Tibial nerve (tissue), 4 donors: ENCODE results near the gene ACAT2. TPM values are rescaled to one million over a fixed set of nuclear protein-coding genes. Genes with fewer than 3 reads are reported as not detected.
"Not testable (repeated sequence)": the region's sequence is repeated elsewhere in the genome, so short reads cannot be mapped to it uniquely, and the experiment has no call there.

Experiments used
- DNase-seq, 2 donors: peaks; one replicate each; pipeline ENCODE4 v3.0.0-alpha.2; 2019; ENCODE audit warnings: low spot score in 2 of 2
- H3K27ac ChIP-seq, 4 donors: fragments of 200-600 bp; sonication (generic) in 3 of 4; one replicate each; pipeline ENCODE4 v1.5.1; 2017 to 2019; ENCODE audit warnings: mild to moderate bottlenecking in 1 of 4
- H3K27me3 ChIP-seq, 2 donors: fragments of 200-600 bp; sonication (generic) in 1 of 2; one replicate each; pipeline versions ENCODE4 v1.5.1 to v1.6.0; 2017 to 2019
- H3K36me3 ChIP-seq, 3 donors: fragments of 200-600 bp; sonication (generic); one replicate each; pipeline ENCODE4 v1.5.1; 2018 to 2019
- H3K4me1 ChIP-seq, 4 donors: fragments of 200-600 bp; sonication (generic) in 3 of 4; one replicate each; pipeline ENCODE4 v1.5.1; 2017 to 2019
- H3K4me3 ChIP-seq, 4 donors: fragments of 200-600 bp; sonication (generic) in 3 of 4; one replicate each; pipeline ENCODE4 v1.5.1; 2017 to 2019; ENCODE audit warnings: mild to moderate bottlenecking in 1 of 4, moderate library complexity in 1 of 4
- H3K9me3 ChIP-seq, 4 donors: fragments of 200-600 bp; sonication (generic) in 3 of 4; one replicate each; pipeline ENCODE4 v1.5.1; 2017 to 2019
- CTCF ChIP-seq, 5 experiments: fragments of 200-600 bp in 3 of 5; fragments of 450-650 bp in 2 of 5; sonication (generic) in 3 of 5; IDR thresholded peaks; one replicate each; pipeline ENCODE4 v1.5.1; 2016 to 2019; ENCODE audit warnings: antibody characterized with exemption in 5 of 5, mild to moderate bottlenecking in 3 of 5, moderate library complexity in 2 of 5
- EP300 ChIP-seq, 2 donors: sonication (generic); formaldehyde crosslinking; IDR thresholded peaks; one replicate each; pipeline ENCODE4 v1.6.1; 2017; ENCODE audit warnings: antibody characterized with exemption in 2 of 2, mild to moderate bottlenecking in 1 of 2
- POLR2A ChIP-seq, 2 donors: fragments of 450-650 bp; IDR thresholded peaks; one replicate each; pipeline ENCODE4 v1.6.1; 2017; ENCODE audit warnings: antibody characterized with exemption in 2 of 2, mild to moderate bottlenecking in 2 of 2, moderate library complexity in 2 of 2
- WGBS, 2 donors: methylation state at CpG; one replicate each; pipeline ENCODE4 v1.1.5; 2018; 5-methylcytosine and 5-hydroxymethylcytosine counted together
- total RNA-seq, 4 donors: library from RNA; depleted of rRNA; stranded (reverse); fragments of >200 nt; gene quantifications; one replicate each; pipeline ENCODE4 v1.1.0, GENCODE V29; 2016

The ACAT2 gene
- total RNA-seq, 4 donors from 2014 or later, result 8.1 to 20.6 (median 17.1) TPM

GRCh38 chr6:159730332-159730676 lies 31.5 kb upstream of the ACAT2 start:
- no peak for DNase-seq
- 72 to 73% methylated on average over 6 of the region's 6 CpGs for WGBS, 2 donors
- Histone ChIP-seq H3K4me3 (peak overlapping the region in 1 of 4 donors; percentile 81), H3K4me1 (peaks cover 0 to 70% (median 32%) of the 10 kb centered on the region in 4 donors), H3K27me3 (no peaks in the 10 kb centered on the region), H3K27ac (peak overlapping the region in 1 of 4 donors; percentile 15), H3K9me3 (no peaks in the 10 kb centered on the region), H3K36me3 (no peaks in the 10 kb centered on the region)
- no peak for TF ChIP-seq CTCF (IDR thresholded peaks at IDR 0.05)
- no peak for TF ChIP-seq POLR2A (IDR thresholded peaks at IDR 0.05)
- no peak for TF ChIP-seq EP300 (IDR thresholded peaks at IDR 0.05)

- peaks cover 0 to 82% (median 25%) of the 10 kb centered on the region in 4 donors for H3K4me1 ChIP-seq
Observed at GRCh38 chr6:159732550-159732949, 29.3 kb upstream of the ACAT2 start.

DNA sequence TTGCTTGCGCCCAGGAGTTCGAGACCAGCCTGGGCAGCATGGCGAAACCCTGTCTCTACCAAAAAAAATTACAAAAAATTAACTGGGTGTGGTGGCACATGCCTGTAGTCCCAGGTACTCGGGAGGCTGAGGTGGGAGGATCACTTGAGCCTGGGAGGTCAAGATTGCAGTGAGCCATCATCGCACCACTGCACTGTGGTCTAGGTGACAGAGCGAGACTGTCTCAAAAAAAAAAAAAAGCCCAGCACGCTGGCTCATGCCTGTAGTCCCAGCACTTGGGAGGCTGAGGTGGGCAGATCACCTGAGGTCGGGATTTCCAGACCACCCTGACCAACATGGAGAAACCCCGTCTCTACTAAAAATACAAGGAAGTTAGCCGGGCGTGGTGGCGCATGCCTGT lies 28.4 kb upstream of the ACAT2 start:
- H3K27ac ChIP-seq, H3K27me3 ChIP-seq, DNase-seq, H3K4me3 ChIP-seq, H3K9me3 ChIP-seq, H3K36me3 ChIP-seq: not testable (repeated sequence)
- H3K4me1 ChIP-seq, result peaks cover 0 to 90% (median 25%) of the 10 kb centered on the region in 4 donors
- WGBS, 2 donors, result 96 to 97% methylated on average over 12 of the region's 12 CpGs

More at GRCh38 chr6:159732550-159732949, 29.3 kb upstream of the ACAT2 start:
- DNase-seq, H3K27ac ChIP-seq, H3K9me3 ChIP-seq, H3K36me3 ChIP-seq, H3K4me3 ChIP-seq, H3K27me3 ChIP-seq: not testable (repeated sequence)
- WGBS, 2 donors, result 93% methylated on average over 12 of the region's 12 CpGs

GRCh38 chr6:159736908-159737307 lies 24.9 kb upstream of the ACAT2 start:
- peaks cover 0 to 20% (median 0%) of the 10 kb centered on the region in 3 donors for H3K36me3 ChIP-seq
- no peak for TF ChIP-seq EP300 (IDR thresholded peaks at IDR 0.05)
- TF ChIP-seq POLR2A (IDR thresholded peaks at IDR 0.05), result no peak
- no peak for TF ChIP-seq CTCF (IDR thresholded peaks at IDR 0.05)
- DNase-seq, result no peak
- no peaks in the 10 kb centered on the region for H3K27me3 ChIP-seq
- H3K4me3 ChIP-seq, result no peak overlapping the region
- no peak overlapping the region for H3K27ac ChIP-seq
- WGBS, 2 donors, result 82 to 83% methylated on average over 7 of the region's 7 CpGs
- H3K4me1 ChIP-seq, result peaks cover 0 to 90% (median 3%) of the 10 kb centered on the region in 4 donors
- H3K9me3 ChIP-seq, result no peaks in the 10 kb centered on the region

DNA sequence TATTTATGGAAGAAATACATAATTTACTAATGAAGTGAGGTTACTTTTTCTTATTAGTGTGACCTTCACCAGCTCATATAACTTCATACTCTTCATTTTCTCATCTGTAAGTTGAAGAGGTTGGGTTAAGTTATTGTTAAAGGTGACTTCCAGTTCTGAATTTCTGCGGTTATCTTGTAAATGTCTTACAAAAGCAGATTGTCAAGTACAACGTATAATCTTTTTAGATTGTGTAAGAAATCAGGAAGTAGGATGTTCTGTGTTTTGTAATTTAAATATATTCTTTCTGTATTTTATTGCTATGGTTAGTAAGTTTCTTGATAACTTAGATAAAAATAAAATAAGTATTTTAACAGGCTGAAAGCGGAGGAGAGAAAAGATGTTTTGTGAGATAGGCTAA lies 22.5 kb upstream of the ACAT2 start:
- Histone ChIP-seq H3K4me1 (peaks cover 0 to 71% (median 0%) of the 10 kb centered on the region in 4 donors), H3K36me3 (peaks cover 0 to 45% (median 7%) of the 10 kb centered on the region in 3 donors)
- DNase-seq, result no peak

GRCh38 chr6:159742165-159742564 lies 19.7 kb upstream of the ACAT2 start:
- Histone ChIP-seq H3K9me3 (no peaks in the 10 kb centered on the region), H3K4me1 (peaks cover 0 to 44% (median 0%) of the 10 kb centered on the region in 4 donors), H3K27ac (no peak overlapping the region), H3K27me3 (no peaks in the 10 kb centered on the region), H3K4me3 (no peak overlapping the region), H3K36me3 (peaks cover 2 to 68% (median 13%) of the 10 kb centered on the region in 3 donors)
- no peak for DNase-seq
- 74 to 76% methylated on average over 1 of the region's 1 CpG for WGBS, 2 donors
- no peak for TF ChIP-seq POLR2A (IDR thresholded peaks at IDR 0.05)
- TF ChIP-seq EP300 (IDR thresholded peaks at IDR 0.05), result no peak
- TF ChIP-seq CTCF (IDR thresholded peaks at IDR 0.05), result no peak

More for the DNA sequence above, 22.5 kb upstream of the ACAT2 start:
- Histone ChIP-seq H3K9me3 (no peaks in the 10 kb centered on the region), H3K27ac (no peak overlapping the region), H3K27me3 (no peaks in the 10 kb centered on the region), H3K4me3 (no peak overlapping the region)
- no peak for TF ChIP-seq CTCF (IDR thresholded peaks at IDR 0.05)
- no peak for TF ChIP-seq EP300 (IDR thresholded peaks at IDR 0.05)
- 62 to 64% methylated on average over 3 of the region's 3 CpGs for WGBS, 2 donors
